Glomerular visceral epithelial cell (primary cell): ENCODE results near the gene WSCD2.

Source experiments
- DNase-seq: peaks from one replicate; pipeline ENCODE4 v3.0.0-alpha.2; 2016; ENCODE audit errors: extremely low spot score

Gene WSCD2

DNA sequence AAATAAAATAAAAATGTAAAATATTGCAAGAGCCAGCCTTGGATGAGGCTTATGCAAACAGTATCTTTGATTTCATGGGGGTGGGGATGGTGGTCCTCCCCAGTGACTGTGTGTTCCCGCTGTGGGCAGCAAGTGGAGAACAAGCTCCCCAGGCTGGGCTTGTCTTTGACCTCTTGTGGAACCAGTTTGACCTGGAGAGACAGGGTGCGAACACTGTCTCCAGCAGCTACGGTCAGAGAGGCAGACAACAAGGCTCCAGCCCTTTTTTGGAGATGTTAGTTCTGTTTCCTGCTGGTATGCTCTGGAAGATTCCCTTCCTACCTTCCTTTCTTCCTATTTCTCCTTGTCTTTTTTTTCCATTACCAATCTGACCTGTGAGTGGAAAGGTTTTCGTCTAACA lies 21.8 kb upstream of the WSCD2 start:
- no peak for DNase-seq

DNA sequence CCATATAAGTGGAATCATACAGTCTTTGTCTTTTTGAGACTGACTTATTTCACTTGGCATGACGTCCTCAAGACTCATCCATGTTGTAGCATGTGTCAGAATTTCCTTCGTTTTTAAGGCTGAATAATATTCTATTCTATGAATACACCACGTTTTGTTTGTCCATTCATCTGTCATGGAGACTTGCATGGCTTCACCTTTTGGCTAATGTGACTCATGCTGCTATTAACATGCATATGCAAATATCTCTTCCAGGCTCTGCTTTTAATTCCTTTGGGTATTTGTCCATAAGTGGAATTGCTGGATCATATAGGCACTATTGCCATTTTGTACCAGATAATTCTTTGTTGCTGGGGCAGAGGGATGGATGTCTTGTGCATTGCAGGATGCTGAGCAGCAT lies 19.6 kb upstream of the WSCD2 start:
- DNase-seq: no peak

- no peak for DNase-seq
Measured at GRCh38 chr12:108109954-108110353, 19.1 kb upstream of the WSCD2 start.

DNA sequence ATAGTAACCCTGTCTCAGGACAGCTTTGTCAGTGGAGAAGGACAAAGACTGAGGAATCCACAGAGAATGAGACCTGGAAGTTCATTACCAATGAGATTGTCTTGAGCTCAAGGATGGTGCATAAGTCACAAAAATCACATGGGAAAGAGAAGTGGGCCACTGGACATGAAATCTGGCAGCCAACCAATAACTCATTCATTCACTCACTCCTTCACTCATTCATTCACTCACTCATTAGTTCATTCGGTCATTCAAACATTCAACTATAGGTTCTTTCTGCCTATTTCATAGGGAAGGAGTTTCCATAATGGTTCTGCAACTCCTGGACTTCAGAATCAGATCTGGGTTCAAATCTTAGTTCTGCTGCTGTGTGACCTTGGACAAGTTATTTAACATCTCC lies 18.2 kb upstream of the WSCD2 start:
- no peak for DNase-seq

DNA sequence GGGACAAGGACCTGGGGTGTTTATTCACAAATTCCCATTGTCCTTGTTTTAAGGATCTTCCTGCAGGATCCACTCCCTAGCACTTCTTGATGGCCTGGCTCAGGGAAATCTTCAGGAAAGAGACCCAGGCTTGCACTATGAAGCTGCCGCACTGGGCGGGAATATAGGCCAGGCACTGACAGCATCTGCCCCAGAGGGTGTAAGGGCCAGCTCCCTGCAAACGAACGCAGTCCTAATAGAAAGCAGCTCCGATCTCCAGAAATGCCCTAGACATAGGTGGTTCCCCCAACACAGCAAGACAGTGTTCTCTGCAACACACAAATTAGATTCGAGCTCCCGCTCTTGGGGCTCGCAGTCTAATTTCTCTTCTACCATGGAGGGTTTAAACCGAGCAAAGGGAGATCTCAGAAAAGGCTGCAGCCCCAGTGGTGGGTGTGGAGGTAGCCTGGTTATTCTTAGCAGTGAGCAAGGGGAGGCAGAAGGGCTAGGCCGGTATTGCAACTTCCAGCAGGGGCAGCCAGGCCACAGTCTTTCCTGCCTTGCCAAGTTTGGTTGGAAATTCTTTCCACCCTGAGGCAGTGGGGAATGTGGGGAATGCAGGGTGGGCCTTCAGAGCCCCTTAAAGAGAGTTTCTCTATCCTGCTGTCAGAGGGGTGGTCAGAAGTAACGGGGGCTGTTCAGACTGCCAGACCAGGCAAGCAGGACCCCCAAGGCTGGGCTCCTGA lies 16.1 kb upstream of the WSCD2 start:
- no peak for DNase-seq

DNA sequence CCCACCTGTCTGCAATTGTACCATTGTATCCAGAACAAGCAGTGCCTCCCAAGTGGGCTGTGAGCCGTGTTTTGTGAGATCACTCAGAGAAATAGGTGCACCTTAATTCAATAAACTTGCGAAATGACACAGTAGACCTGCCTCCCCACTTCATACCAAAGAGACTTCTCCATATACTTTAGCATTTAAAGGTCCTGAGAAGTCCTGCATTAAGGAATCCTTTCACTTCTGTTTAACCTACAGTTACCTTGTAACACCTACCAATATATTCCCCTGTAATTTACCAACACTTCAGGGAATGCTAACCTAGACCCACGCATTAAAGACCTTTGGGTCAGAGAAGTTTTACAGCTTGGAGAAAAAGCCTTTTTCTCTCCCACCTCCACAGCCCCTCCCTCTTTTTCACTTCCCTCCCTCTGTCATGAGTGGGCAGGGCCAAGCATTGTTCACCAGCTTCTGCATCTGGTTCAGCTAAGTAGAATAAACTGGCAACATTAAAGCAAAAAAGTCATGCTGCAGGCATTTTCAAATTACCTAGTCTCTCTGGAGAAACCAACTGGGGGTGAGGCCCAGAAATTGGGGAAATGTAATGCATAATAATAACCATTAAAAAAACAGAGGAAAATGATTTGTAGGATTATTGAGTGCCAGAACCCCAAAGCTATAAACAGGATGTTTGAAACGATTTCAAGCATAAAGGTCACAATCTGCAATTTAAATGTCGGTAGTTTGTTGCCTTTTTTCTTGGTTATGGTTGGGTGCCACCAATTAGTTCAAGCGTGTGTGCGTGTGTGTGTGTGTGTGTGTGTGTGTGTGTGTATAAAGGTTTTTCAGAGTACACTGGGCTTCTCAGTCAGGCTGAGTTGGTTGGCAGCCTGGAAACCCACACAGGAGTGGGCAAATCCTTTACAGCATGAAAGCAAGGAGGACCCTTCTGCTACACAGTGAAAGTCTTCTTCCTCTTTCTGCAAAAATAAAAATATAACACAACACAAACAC lies 13.7 kb upstream of the WSCD2 start:
- DNase-seq: no peak

- DNase-seq: no peak
Measured at GRCh38 chr12:108116254-108116653, 12.8 kb upstream of the WSCD2 start.

GRCh38 chr12:108116699-108117098 lies 12.4 kb upstream of the WSCD2 start:
- no peak for DNase-seq

DNA sequence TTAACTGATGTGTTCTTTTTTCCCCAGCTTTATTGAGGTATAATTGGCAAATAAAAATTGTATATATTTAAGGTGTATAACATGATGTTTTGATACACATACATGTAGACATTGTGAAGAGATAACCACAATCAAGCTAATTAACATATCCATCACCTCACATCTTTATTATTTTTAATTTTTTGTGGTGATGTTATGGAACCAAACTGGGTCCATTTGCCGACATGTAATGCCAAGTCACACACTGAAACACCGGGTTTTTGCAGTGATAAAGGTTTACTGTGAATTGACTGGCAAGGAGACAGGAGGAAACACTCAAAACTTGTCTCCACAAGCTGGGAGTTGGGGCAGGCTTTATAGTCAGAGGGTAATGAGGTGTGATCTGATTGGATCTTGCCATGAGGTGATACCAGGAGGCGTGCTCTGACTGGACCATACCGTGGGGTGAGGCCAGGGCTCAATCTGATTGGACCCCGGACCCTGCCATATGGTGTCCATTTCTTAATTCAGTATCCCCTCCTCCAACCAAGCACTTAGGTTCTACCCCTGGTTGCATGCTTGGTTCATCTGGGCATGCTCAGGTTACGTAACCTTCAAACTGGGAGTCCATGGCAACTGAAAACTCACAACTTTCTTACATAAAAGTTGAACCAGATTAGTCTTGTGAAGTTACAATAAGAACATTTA lies 11.8 kb upstream of the WSCD2 start:
- no peak for DNase-seq

DNA sequence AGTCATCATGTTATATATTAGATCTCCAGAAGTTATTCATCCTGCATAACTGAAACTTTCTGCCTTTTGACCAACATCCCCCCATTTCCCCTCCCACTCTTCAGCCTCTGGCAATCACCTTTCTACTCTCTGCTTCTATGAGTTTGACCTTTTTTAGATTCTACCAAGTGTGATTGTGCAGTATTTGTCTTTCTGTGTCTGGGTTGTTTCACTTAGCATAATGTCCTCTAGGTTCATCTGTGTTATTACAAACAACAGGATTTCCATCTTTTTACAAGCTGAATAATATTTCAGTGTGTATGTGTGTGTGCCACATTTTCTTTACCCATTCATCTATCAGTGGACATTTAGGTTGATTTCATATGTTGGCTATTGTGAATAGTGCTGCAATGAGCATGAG lies 11.2 kb upstream of the WSCD2 start:
- no peak for DNase-seq

GRCh38 chr12:108119126-108119973 lies 9.7 kb upstream of the WSCD2 start:
- no peak for DNase-seq

DNA sequence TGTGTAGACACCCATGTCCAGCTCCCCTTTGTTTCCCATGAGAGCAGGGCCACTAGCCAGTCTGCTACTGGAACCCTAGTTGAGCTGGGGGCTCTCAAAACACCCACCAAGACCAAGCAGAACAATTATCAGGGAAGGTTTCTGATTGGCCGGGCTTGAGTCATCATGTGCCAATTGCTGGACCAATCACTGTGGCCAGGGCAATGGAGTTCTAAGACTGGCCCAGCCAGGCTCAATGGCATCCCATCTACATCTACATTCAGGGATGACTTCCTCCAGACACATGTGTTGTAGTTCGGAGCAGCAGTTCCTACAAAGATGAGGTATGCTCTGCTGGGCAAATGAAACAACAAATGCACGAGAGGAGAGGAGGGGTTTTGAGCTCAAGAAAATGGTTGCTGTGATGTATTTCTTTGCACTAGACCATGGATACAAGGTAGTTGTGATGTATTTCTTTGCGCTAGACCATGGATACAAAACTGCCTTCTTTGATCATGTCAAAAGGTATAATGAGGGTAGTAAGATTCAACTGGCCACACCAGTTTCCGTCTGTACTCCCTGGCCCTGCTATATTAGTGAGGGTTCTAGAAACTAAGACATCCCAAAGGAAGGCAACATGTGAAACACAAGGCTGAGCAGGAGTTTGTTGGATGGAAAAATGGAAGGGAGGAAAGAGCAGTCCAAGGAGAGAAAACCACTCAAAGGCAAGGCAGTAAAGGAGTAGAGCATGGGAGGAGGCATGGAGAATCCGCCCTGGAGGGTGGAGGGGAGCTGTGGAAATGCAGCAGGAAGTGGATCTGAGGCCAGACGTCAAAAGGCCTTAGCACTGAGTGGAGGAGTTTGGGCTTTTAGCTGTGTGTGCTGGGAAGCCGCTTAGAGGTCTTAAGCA lies 8.9 kb upstream of the WSCD2 start:
- no peak for DNase-seq

- no peak for DNase-seq
Measured at GRCh38 chr12:108120863-108121165, 8.3 kb upstream of the WSCD2 start.

DNA sequence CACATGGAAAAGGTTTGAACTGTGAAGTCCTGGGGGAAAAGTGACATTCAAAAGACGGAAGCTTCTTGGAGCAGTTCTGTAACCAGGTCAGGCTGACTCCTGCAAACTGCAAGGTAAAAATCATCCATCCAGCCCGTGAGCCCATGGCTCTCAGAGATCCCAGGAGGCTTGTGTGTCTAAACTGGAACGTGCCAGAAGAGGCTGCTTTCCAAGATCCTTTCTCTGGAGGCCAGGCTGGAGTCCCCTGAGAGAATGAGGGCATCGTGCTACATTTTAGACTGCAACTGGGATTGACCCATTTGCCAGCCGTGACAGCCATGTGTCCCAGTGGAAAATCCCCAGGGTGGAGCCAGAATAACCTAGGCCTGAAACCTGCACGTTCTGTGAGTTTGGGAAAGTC lies 7.8 kb upstream of the WSCD2 start:
- DNase-seq: no peak

- DNase-seq: no peak
Measured at GRCh38 chr12:108121728-108122471, 7.2 kb upstream of the WSCD2 start.

DNA sequence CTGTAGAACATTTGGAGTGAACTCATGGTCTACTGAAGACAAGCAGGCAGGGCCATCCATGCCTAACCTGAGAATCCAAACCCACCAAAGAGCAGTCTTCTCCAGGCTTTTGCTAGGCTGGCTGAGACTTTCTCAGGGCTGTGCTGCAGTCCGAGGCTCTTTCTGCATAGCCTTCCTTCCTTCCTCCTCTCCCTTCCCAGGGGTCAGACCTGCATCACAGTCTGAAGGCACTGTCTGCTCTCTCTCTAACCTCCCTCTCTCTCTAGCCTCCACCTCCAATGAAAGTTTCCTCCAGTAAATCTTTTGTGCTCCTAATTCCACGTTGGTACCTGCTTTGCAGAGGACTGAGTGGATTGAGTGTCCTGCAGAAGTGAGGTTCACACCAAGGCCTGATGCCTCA lies 6.4 kb upstream of the WSCD2 start:
- DNase-seq: no peak

DNA sequence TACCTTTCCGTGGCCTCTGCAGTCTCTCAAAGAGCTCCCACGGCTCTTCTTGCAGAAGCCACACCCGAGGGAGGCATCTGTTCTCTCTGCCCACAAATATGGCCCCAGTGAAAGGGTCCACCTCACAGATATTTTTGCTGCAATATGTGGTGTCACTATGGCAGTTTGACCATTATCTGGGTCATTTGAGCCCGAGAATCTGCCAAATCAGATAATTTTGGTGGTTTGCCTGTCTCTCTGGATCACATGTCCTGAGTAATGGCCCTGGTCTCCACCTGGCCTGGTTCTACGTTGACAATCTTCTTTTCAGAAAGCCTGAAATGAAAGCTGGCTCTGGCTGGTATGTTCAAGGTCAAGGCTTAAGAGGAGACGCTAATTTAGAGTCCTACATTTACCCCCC lies 5.7 kb upstream of the WSCD2 start:
- DNase-seq: no peak

DNA sequence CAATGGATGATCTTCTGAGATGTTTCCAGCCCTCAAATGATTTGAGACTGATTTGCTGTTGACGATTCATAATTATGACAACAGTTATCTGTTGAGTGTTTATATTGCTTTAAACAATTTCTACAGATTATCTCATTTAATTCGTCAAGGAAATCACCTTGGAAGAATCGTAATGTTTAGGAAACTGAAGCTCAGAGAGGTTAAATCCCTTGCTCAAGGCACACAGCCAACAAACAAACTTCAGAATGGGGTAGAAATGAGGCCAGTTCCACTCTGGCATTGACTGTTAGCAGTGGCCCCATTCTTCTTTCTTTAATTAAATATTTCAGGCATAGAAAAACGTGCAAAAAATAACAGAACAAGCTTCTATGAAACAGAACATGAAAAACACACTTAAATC lies 4.0 kb upstream of the WSCD2 start:
- DNase-seq: no peak

- DNase-seq: no peak
Measured at GRCh38 chr12:108126212-108126611, 2.9 kb upstream of the WSCD2 start.

GRCh38 chr12:108126990-108127501 lies 2.0 kb upstream of the WSCD2 start:
- DNase-seq: no peak
